Activated CD4-positive, alpha-beta T cell treated with anti-CD3 and anti-CD28 coated beads, Interleukin-2, Interleukin-4, amounts not matched to agents 100 ng/mL and 50 ng/mL, durations not matched to agents 16 hours and 8 hours (primary cell): ENCODE results near the gene RBKS.
"Not testable (repeated sequence)": the region's sequence is repeated elsewhere in the genome, so short reads cannot be mapped to it uniquely, and the experiment has no call there.

Experiments used
- DNase-seq: peaks from one replicate; pipeline ENCODE4 v3.0.0-alpha.2; 2020; ENCODE audit warnings: low spot score

Gene RBKS

DNA sequence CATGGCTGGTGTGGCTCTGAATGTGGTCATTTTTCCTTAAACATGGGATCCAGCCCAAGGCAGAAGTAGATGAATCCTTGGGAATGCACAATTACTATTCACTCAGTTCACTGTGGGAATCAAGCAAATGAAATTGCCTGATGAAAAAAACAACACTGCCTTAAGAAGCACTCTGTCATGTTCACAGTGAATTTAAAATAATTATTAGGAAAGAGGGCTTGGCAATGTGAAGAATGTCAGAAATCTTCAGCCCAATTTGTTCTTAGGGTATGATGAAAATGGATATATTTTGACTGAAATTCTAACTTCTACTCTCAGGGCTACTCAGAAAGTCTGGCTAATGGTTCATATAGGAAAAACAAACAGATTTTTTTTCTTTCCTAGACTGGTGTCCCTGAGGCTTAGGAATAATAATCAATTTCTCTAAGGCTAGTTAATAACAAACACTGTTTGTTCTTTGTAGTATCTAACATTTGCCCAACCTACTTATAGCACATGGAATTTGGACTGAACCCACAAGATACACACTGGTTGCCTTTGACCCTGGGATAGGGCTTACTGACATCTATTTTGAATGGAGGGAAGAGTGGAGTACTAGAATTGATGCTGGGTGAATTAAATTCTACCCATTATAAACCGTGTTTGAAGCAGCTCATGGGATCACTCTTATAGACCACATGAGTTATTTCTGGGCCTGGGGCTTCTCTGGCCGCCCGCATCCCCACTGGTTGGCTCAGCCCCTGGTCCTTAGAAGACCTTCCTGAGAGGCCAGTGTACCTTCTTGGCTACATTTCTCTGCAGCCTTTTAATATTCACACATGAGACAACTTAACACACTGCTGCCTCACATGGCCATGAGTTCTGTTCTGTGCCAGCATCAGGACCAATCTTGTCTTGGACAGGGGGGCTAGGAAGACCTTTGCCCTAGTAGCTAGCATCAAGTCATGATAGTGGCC, 127.0 kb downstream of the RBKS start:
- no peak for DNase-seq

DNA sequence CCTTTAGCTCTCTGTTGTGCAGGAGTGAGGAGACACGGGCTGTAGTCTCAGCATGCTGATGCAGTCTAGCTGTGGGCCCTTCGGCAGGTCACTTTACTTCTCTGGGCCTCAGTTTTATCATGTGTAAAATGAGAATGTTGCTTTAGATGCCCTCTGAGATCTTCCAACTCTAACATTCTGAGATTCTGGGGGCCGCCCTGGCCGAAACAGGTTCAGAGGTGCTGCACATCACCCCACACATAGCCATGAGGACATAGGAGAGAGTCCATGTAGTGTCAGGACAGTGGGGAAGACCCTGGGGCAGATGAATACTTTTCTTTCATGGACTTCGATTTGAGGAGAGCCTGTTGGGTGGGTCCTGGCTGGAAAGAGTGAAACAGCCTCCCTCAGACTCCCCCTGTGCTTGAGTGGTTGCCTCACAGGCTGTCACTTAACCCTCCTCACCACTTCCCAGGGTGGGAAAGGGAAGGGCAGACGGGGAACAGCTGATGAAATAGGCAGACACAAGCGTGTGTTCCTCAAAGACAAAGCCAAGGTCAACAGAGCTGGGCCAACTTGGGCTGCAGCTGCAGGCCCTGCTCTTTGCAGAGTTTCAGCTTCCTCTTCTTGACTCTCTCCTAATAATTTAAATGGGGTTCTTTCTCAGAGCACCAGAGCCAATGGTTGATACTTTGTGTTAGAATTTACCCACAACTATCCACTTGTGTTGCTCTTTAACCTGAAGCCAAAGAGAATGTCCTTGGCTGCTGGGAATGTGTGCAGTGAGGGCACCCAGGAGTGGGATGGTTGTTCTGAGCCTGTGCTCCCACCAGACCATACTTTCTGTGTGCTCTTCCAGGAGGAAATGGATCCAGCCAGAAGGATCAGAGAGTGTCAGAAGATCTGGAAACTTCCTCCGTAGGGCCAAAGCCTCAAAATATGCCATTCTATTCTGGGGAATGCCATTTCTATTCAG, 133.4 kb downstream of the RBKS start:
- DNase-seq: no peak

DNA sequence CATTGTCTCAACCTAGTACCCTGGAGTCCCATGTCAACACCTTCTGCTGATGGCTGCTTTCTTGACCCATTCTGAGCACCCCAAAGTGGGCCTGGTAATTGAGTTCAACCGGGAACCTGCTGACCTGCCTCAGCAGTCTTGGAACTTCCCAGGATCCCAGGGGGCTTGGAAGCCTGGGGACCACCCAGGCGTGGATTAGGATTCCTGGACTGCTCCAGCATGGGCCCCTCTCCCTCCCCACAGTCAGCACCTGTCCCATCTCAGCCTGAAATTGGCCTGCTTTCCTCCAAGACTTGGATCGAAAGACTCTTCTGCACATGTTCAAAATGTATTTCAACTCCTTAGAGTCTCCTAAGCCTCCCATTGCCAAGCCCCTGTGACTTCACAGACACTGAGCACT, 134.1 kb downstream of the RBKS start:
- DNase-seq: no peak

DNA sequence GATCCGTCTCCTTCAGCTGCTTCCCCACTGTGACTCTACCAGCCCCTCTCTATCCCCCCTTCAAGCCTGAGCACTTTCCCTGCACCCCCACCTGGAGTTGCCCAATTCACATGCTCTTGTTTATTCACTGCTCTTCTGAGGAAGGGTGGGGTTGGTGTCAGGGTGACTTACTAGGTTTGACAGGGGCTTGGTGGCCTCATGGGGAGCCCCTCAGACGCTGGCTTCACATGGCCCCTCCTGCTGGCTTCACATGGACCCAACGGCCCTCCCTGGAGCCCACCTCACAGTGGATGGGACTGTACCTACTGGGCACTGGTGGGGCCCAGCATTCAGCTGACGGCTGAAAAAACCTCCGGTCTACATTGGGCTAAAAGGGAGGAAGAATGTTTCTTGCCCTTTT, 135.4 kb downstream of the RBKS start:
- no peak for DNase-seq

DNA sequence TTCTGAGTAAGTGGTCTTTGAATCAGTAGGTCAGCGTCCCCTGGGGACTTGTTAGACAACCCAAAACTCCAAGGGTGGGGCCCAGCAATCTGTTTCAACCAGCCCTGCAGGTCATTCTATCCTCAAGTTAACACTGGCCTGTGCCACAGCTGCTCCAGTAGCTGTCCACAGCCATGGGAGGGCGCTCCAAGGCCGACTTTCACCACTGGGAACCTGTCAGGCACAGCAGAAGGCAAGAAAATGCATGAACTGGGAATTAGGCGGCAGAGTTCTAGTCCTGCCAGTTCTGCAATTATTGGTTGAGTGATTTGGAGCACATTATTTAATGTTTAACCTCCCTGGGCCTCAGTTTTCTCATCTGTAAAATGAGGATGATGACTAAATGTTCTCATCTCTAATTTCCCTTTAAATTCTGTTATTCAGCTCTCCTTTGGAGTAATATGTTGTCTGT, 136.0 kb downstream of the RBKS start:
- DNase-seq: peak; percentile 84

DNA sequence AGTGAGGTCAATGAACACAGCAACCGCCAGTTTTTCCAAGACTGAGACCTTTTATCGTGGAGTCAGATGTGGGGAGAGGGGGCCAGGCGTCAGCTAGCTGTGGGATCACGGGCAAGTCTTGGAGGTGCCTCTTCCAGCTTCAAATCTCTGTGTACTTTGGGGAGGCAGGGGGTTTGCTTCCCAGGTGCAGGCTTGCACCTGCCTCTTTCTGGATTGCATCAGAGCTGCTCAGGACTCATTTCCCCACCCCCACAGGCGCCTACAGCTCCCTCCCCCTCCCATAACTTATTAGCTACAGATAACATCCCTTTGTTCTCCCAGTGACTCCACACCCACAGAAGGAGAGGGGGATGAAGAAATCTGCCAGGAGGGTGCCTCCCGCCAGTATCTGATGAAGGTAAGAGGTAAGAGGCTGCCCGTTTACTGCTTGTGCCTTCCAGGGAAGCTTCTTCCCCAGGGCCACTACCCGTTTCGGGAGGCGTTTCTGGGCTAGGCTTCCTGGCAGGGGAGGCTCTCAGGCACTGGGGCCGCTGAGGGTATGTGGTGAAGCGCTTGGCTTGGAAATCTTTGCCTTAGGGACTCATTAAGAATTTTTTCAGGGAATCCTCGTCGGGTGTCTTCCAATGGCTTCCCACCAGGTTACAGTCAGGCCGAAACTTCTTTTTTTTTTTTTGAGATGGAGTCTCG, 137.5 kb downstream of the RBKS start:
- DNase-seq: no peak

DNA sequence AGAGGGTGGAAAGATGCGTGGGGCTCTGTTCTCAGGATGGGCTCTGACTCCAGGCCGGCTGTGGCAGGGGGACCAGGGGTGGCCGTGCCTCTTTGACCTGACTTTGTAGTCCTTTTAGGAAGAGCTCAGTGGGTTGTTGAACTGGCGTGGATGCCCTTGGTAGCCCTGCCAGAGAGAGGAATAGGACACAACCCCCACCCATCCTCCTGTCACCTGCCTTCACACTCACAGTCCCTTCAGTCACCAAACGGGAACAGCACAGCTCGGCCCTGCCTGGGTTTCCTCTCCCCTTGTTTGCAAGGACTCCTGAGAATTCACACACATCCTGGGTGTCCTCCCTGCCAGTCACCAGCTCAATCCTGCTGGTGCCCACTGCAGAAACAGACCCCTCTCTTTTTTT, 138.8 kb downstream of the RBKS start:
- no peak for DNase-seq

DNA sequence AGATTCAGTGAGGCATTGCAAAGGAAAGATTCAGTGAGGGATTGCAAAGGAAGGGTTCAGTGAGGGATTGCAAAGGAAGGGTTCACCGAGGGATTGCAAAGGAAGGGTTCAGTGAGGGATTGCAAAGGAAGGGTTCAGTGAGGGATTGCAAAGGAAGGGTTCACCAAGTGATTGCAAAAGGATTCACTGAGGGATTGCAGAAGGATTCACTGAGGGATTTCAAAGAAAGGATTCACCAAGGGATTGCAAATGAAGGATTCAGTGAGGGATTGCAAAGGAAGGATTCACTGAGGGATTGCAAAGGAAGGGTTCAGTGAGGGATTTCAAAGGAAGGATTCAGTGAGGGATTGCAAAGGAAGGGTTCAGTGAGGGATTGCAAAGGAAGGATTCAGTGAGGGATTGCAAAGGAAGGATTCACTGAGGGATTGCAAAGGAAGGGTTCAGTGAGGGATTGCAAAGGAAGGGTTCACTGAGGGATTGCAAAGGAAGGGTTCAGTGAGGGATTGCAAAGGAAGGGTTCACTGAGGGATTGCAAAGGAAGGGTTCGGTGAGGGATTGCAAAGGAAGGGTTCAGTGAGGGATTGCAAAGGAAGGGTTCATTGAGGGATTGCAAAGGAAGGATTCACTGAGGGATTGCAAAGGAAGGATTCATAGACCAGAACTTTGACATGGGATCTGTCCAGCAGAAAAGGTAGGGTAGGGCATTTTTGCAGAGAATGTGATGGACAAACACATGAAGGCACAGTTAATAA, 141.2 kb downstream of the RBKS start:
- not testable (repeated sequence) for DNase-seq

DNA sequence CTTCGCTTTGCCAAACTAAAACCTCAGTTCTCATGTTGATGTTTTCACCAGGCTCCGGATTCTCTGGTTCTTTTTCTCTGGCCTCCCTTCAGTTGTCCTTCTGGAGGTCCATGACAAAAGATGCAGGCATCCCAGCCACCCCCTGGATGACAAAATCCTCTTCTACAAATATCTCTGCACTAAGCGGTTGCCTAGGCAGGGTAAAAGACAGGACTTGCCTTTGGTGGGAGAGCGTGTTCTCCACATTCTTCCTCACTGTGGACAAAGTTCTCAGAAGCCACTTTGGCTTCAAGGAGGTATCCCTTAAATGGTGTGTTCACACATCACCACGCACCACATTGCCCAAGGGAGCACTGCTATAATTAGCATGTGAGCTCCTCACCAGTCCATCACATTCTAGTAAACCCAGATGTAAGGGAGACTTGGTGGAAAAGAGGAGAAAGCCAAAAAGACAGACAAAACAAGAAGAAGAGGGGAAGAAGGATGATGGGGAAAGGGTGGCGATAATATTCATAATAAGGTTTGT, 142.3 kb downstream of the RBKS start:
- DNase-seq: no peak

DNA sequence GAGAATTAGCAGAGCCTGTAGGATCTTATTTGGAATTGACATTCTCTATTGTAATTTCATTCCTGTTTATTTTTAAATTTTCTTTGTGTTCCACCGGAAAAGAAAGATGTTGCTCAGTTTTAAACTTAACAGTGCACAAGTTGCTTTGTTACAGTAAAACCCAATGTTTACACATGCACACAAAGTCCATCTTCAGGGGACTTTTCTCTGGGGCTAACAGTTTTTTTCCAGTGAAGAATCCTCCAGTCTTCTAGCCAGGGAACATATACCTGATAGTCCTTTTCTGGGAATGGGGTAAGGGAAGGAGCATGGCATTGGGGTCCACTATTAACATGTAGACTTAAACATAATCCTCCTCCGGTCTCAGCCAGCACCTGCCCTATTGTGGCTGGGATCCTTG, 143.9 kb downstream of the RBKS start:
- DNase-seq: no peak

DNA sequence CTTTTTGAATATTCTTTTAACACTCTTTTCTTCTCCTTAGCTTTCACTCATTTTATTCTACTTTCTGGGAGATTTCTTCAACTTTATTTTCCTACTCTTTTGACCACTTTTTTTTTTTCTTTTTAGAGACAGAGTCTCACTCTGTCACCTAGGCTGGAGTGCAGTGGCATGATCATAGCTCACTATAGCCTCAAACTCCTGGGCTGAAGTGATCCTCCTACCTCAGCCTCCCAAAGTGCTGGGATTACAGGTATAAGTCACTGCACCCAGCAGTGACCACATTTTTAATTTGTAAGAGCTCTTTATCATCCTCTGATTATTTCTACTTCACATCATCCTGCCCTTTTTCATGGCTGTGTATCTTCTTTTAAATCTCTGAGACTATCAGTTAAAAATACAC, 144.7 kb downstream of the RBKS start:
- DNase-seq: not testable (repeated sequence)

DNA sequence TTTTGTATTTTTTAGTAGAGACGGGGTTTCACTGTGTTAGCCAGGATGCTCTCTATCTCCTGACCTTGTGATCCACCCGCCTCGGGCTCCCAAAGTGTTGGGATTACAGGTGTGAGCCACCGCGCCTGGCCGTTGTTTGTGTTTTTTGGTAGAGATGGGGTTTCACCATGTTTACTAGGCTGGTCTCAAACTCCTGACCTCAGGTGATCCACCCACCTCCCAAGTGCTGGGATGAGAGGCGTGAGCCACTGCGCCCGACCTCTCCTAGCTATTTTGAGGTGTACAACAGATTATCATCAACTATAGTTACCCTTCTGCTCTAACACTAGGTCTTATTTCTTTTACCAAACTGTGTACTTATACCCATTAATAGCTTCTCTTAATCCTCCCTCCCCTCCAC, 147.6 kb downstream of the RBKS start:
- no peak for DNase-seq

DNA sequence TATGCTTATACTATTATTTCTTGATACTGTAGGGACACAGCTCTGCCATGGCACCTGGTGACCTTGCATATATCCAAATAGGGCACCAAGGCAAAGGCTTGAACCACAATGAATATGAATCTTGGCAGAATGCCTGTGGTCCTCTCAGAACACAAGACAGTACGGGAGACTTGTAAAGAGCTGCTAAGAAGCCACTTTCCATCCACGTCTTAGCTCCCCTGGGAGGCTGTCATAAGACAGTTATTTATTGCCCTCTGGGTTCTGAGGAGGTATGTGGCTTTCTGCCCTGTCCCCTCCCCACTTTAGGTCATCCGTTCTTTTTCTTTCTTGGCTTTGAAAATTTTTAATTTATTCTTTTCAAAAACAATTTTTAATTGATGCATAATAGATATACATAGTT, 148.5 kb downstream of the RBKS start:
- DNase-seq: no peak

DNA sequence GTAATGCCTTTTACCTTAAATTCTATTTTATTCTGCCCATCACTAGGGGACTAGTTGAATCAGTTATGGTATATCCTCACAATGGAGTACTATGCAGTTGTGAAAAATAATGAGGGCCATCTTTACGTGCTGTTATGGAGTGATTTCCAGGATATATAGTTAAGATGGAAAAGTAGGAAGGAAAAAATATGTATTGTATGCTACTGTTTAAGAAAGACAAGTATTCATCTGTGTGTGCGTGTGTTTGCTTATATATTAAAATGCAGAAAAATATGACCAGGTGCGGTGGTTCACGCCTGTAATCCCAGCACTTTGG, 151.2 kb downstream of the RBKS start:
- no peak for DNase-seq

DNA sequence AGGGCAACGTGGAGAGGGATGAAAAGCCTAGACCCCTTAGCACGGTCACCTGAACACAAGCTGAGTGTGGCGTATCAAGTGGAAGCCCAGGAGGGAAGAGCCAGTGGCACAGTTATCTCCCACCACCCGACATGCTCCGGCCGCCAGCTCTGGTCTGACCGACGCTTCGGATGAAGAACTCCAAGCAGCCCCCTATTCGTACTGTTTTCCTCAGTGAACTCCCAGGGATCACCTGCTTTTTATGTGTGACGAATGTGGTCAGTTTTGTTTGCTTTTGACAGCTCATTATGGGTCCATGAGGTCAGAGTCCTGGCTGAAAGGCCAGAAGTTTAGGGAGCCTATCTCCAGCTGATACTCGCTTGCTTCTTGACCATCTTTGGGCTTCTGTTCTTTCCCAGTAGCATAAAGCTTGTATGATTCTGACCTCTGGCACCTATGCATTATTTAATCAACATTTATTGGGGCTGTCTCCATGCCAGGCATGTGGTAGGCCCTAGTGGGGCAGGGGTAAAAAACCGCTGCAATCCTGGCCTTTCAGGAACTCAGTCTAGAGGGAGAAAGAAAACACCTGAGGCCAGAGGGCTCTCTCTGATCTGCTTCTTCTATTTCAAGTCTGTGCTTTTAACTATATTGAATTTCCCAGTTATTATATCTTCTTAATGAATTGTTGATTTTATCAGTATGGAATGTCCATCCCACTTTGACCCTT, 151.7 kb downstream of the RBKS start:
- DNase-seq: no peak

DNA sequence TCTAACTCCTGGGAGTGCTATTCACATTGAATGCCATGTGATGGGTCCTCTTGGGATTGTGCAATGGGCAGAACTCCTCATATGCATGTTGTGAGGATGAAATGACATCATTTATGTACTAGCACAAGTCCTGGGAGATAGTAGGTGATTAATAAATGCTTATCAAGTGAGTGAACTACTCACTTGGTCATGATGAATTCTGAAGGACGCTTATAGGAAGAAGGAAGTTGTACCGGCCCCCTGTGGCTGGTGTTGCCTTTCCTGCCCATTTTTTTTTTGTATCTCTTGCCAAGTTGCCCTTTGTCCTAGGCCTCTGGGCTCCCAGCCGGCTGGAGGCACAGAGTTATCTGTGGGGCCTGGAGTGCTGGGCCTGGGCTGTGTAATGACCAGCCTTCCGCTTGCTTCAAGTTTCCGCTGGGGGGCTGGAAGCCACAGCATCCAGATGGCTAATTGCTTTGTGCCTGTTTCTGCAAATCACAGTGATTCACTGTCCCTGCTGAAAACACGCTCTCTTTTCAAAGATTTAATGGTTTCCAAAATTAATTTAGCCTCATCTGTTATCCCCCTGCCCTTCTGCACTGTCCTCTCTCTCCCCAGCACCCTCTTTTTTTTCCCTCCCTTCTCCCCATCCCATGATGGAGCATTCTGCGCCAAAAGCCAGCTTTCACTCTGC, 152.4 kb downstream of the RBKS start:
- no peak for DNase-seq

DNA sequence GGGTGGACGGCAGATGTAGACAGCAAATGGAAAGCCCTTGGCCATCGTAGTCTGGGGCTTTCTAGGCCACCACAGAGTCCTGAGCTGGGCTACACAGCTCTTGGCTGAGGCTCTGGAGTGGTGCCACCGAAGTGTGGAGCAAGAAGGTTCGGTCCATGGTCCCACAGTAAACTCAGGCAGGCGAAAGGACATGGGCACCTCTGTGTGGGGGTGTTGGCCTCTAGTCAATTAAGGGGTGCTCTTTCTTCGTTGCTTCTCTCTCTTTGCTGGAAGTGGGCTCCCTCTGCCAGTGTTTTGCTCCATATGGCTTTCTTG, 153.3 kb downstream of the RBKS start:
- DNase-seq: no peak

DNA sequence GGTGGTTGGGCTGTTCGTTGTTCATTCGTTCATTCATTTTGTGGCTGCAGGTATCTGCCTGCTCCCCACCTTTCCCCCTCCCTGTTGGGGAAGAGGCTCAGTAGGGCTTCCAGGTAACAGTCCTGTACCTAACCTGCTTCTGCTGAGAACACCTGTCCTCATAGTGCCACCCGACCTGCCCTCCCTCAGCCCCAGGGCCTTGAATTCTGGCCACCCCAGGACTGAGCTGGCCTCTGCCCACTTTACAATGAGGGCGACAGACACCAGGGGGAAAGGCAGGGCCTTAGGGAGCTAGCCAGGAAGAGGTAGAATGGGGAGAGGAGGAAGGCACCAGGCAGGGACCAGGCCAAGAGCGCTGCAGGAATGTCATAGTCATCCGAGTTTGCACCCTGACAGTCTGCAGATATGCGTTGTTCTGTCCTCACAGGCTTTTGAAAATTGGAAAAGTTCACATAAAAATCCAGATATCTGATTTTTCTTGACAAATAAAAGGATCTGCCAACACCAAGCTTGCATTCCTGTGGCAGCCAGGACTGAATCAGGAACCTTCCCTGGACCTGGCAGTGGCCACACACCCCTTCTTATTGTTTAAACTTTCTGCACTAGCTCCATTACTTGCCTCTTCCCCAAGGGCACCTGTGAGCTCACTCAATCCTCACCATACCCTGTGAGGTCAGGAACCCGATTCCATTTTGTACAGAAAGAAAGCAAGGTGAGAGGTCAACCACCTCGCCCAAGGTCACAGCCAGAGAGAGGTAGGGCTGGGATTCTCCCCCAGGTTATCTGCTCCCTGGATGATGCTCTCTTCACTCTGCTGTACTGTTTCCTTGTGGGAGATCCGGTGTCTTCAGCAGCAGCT, 153.9 kb downstream of the RBKS start:
- no peak for DNase-seq

DNA sequence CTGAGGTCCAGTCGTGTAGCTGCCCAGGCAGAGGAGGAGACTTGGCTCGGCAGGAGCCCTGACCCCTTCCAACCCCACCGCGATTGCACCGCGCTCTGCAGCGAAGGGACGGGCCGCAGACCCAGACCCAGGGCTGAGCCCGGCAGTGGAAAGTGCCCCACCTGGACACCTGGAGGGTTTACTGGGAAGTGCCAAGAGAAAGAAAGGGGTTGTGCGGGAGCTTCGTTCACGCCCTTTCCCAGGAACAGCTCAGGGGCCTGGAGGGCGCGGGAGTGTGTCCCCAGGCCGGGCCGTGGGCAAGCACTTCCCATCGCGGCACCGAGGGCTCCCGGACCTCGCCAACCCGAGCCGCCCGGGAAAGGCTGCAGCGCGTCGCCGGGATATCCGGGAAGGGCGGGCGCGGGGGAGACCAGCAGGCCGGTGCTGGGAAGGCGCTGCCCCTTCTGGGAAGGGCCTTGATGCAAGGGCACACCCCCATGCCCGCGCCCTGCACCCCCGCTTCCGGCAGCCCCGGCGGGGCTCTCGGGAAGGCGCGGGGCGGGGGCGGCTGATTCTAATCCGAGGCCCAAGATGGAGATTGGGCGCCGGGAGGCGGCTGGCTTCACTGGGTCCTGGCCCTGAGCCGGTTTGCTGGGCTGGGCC, 154.8 kb downstream of the RBKS start:
- peak; percentile 39 for DNase-seq
